IMR-90 (cell line): ENCODE data around the gene CCNJL. TPM values are rescaled to one million over a fixed set of nuclear protein-coding genes. Genes with fewer than 3 reads are reported as not detected.

ENCODE experiments used
- ATAC-seq: fragments of 200-7000 bp; cut with Tn5 transposase; 2 replicates; pipeline ENCODE4 v1.9.1; 2020; ENCODE audit warnings: low read depth, mild to moderate bottlenecking, moderate library complexity
- BruUV-seq: library from RNA; stranded (reverse); fragments of 400-500 nt; replicated peaks from 2 replicates; lab custom pipeline; 2021; lab: Mats Ljungman, UMichigan
- CTCF ChIA-PET: fragments of 300-600 bp; formaldehyde crosslinking; extraction: SDS; loops from one replicate; lab custom pipeline; 2021; ENCODE audit warnings: antibody characterized with exemption; lab: Yijun Ruan, JAX
- POLR2A ChIA-PET: fragments of 300-600 bp; sonication (Branson Sonifier 250); formaldehyde crosslinking; loops from one replicate; lab custom pipeline; 2022; ENCODE audit warnings: antibody characterized with exemption; ENCODE audit not compliant: unreplicated experiment; lab: Charles Lee
- DNase-seq: peaks from one replicate; pipeline ENCODE4 v3.0.0; 2013
- H2AFZ ChIP-seq: replicated peaks from 2 replicates; pipeline ENCODE3; 2013; ENCODE audit warnings: low read length, mild to moderate bottlenecking; ENCODE audit not compliant: poor library complexity
- H2AK5ac ChIP-seq: 2 replicates; pipeline ENCODE4 v1.6.1; 2013; ENCODE audit warnings: low read depth, low read length, inconsistent platforms
- H2AK9ac ChIP-seq: replicated peaks from 2 replicates; pipeline ENCODE3; 2013; ENCODE audit warnings: mild to moderate bottlenecking, low read depth, low read length, moderate library complexity; ENCODE audit not compliant: poor library complexity
- H2BK120ac ChIP-seq: 2 replicates; pipeline ENCODE4 v1.6.1; 2013; ENCODE audit warnings: low read depth, low read length, inconsistent platforms
- H2BK15ac ChIP-seq: 3 replicates; pipeline ENCODE4 v1.6.1; 2013; ENCODE audit warnings: low read depth, low read length, inconsistent platforms
- H2BK20ac ChIP-seq: 2 replicates; pipeline ENCODE4 v1.6.1; 2013; ENCODE audit warnings: low read depth, mild to moderate bottlenecking, inconsistent platforms, low read length, moderate library complexity
- H2BK5ac ChIP-seq: 2 replicates; pipeline ENCODE4 v1.6.1; 2013; ENCODE audit warnings: mild to moderate bottlenecking, low read depth, low read length, inconsistent platforms; ENCODE audit not compliant: poor library complexity, severe bottlenecking
- H3K14ac ChIP-seq: replicated peaks from 2 replicates; pipeline ENCODE4 v1.6.1; 2013; ENCODE audit warnings: low read depth, low read length, inconsistent platforms
- H3K18ac ChIP-seq: 2 replicates; pipeline ENCODE4 v1.6.1; 2013; ENCODE audit warnings: low read depth, low read length, control low read depth
- H3K23ac ChIP-seq: 2 replicates; pipeline ENCODE4 v1.6.1; 2013; ENCODE audit warnings: low read depth, low read length, inconsistent platforms
- H3K27ac ChIP-seq: 2 replicates; pipeline ENCODE4 v1.5.1; 2013; ENCODE audit warnings: mild to moderate bottlenecking, control low read depth, low read length; ENCODE audit not compliant: insufficient read depth
- H3K27me3 ChIP-seq: 2 replicates; pipeline ENCODE4 v1.6.1; 2013; ENCODE audit warnings: low read length; ENCODE audit not compliant: control insufficient read depth, insufficient read depth
- H3K36me3 ChIP-seq: 2 replicates; pipeline ENCODE4 v1.6.1; 2013; ENCODE audit warnings: low read length, mixed read lengths; ENCODE audit not compliant: control insufficient read depth, insufficient read depth
- H3K4ac ChIP-seq: 2 replicates; pipeline ENCODE4 v1.6.1; 2013; ENCODE audit warnings: low read depth, low read length, inconsistent platforms
- H3K4me1 ChIP-seq: 2 replicates; pipeline ENCODE4 v1.6.1; 2013; ENCODE audit warnings: low read length, mixed read lengths; ENCODE audit not compliant: control insufficient read depth, insufficient read depth
- H3K4me2 ChIP-seq: 2 replicates; pipeline ENCODE4 v1.6.1; 2013; ENCODE audit warnings: low read depth, mild to moderate bottlenecking, control low read depth, low read length, moderate library complexity
- H3K4me3 ChIP-seq: 2 replicates; pipeline ENCODE4 v1.5.1; 2013; ENCODE audit warnings: low read depth, mild to moderate bottlenecking, control low read depth, low read length, moderate library complexity; ENCODE audit not compliant: insufficient read depth
- H3K56ac ChIP-seq: 2 replicates; pipeline ENCODE4 v1.6.1; 2013; ENCODE audit warnings: low read length, inconsistent platforms; ENCODE audit not compliant: insufficient read depth; ENCODE audit errors: extremely low read depth
- H3K79me1 ChIP-seq, 2 experiments: 2 replicates each; pipeline ENCODE4 v1.6.1; 2013; ENCODE audit warnings: low read length in 2 of 2, inconsistent platforms in 1 of 2, low read depth in 1 of 2
- H3K9ac ChIP-seq: 2 replicates; pipeline ENCODE4 v1.6.1; 2013; ENCODE audit warnings: low read depth, low read length, control low read depth
- H3K9me1 ChIP-seq: 2 replicates; pipeline ENCODE4 v1.6.1; 2013; ENCODE audit warnings: low read length, inconsistent platforms; ENCODE audit not compliant: insufficient read depth
- H3K9me3 ChIP-seq: 2 replicates; pipeline ENCODE4 v1.6.1; 2013; ENCODE audit warnings: low read length; ENCODE audit not compliant: control insufficient read depth, insufficient read depth
- H4K20me1 ChIP-seq: 2 replicates; pipeline ENCODE4 v1.6.1; 2013; ENCODE audit warnings: low read length, inconsistent platforms; ENCODE audit not compliant: insufficient read depth
- H4K5ac ChIP-seq: 2 replicates; pipeline ENCODE4 v1.6.1; 2013; ENCODE audit warnings: mild to moderate bottlenecking, low read depth, low read length, control low read depth
- H4K8ac ChIP-seq, 2 experiments: 2 replicates each; pipeline ENCODE4 v1.6.1; 2013; ENCODE audit warnings: low read depth in 2 of 2, low read length in 2 of 2, control low read depth in 1 of 2, inconsistent platforms in 1 of 2
- H4K91ac ChIP-seq: 2 replicates; pipeline ENCODE4 v1.6.1; 2013; ENCODE audit warnings: low read depth, low read length, inconsistent platforms; ENCODE audit not compliant: insufficient read depth
- BHLHE40 ChIP-seq: fragments of 150-350 bp; IDR thresholded peaks from 2 replicates; pipeline ENCODE4 v1.6.1; 2016; ENCODE audit warnings: mild to moderate bottlenecking, low read depth, low read length
- CEBPB ChIP-seq: IDR thresholded peaks from 2 replicates; pipeline ENCODE4 v1.6.1; 2012; ENCODE audit warnings: low read depth, low read length, improper control_type of control experiment
- CHD1 ChIP-seq: IDR thresholded peaks from 2 replicates; pipeline ENCODE4 v1.6.1; 2012; ENCODE audit warnings: low read depth, low read length, improper control_type of control experiment
- FOS ChIP-seq: fragments of 150-350 bp; IDR thresholded peaks from 2 replicates; pipeline ENCODE4 v1.6.1; 2016; ENCODE audit warnings: low read depth, low read length
- MXI1 ChIP-seq: IDR thresholded peaks from 2 replicates; pipeline ENCODE4 v1.6.1; 2012; ENCODE audit warnings: low read depth, mild to moderate bottlenecking, low read length, moderate library complexity, borderline replicate concordance
- POLR2A ChIP-seq: IDR thresholded peaks from 2 replicates; pipeline ENCODE4 v1.6.1; 2012; ENCODE audit warnings: mild to moderate bottlenecking, low read depth, low read length
- RAD21 ChIP-seq: IDR thresholded peaks from 2 replicates; pipeline ENCODE4 v1.6.1; 2012; ENCODE audit warnings: low read length, improper control_type of control experiment
- RFX5 ChIP-seq: IDR thresholded peaks from 2 replicates; pipeline ENCODE4 v1.8.0; 2012; ENCODE audit warnings: low read depth, mild to moderate bottlenecking, low read length, moderate library complexity
- SMC3 ChIP-seq: fragments of 150-350 bp; IDR thresholded peaks from 2 replicates; pipeline ENCODE4 v1.6.1; 2016; ENCODE audit warnings: low read depth, mild to moderate bottlenecking, antibody characterized with exemption, low read length, moderate library complexity
- WGBS, 2 experiments: methylation state at CpG; one replicate each; pipeline versions ENCODE4 v1.1.5 to v1.1.7; 2013; ENCODE audit warnings: missing lambda C conversion rate in 2 of 2; ENCODE audit not compliant: insufficient read length in 1 of 2; ENCODE audit errors: extremely low coverage in 2 of 2; 5-methylcytosine and 5-hydroxymethylcytosine counted together
- dilution Hi-C: fragments of 300-500 bp; cut with HindIII; formaldehyde crosslinking; loops from one replicate; pipeline ENCODE4 v1.14.3; 2018; ENCODE audit warnings: low sequenced_read_pairs; ENCODE audit not compliant: unreplicated experiment
- in situ Hi-C: fragments of 300-500 bp; cut with MboI; formaldehyde crosslinking; loops from 3 replicates; pipeline ENCODE4 v1.14.3; 2019; ENCODE audit warnings: low sequenced_read_pairs, inconsistent platforms, mixed read lengths
- intact Hi-C: fragments of 100-400 bp; cut with micrococcal nuclease; formaldehyde crosslinking; loops from 2 replicates; pipeline ENCODE4 v1.10.0; 2022
- polyA plus RNA-seq, 3 experiments: library from polyadenylated mRNA; depleted of rRNA; stranded (reverse); fragments of >200 nt; gene quantifications; 2 replicates each; pipeline ENCODE4 v1.2.3, GENCODE V29; 2012; ENCODE audit warnings: low replicate concordance in 1 of 3
- total RNA-seq: library from RNA; depleted of rRNA; stranded (reverse); fragments of >200 nt; gene quantifications from 2 replicates; pipeline ENCODE4 v1.2.3, GENCODE V29; 2012
- TF ChIP-seq, protein P1 (sequence below): conservative IDR thresholded peaks from 2 replicates; pipeline ENCODE4 v1.5.1; 2012; ENCODE audit warnings: mild to moderate bottlenecking, low read depth, low read length, improper control_type of control experiment

The CCNJL gene
- total and polyA plus RNA-seq, 2 of the 4 experiments (the other 2 are of a cell fraction): 2.0 to 3.8 TPM

DNA sequence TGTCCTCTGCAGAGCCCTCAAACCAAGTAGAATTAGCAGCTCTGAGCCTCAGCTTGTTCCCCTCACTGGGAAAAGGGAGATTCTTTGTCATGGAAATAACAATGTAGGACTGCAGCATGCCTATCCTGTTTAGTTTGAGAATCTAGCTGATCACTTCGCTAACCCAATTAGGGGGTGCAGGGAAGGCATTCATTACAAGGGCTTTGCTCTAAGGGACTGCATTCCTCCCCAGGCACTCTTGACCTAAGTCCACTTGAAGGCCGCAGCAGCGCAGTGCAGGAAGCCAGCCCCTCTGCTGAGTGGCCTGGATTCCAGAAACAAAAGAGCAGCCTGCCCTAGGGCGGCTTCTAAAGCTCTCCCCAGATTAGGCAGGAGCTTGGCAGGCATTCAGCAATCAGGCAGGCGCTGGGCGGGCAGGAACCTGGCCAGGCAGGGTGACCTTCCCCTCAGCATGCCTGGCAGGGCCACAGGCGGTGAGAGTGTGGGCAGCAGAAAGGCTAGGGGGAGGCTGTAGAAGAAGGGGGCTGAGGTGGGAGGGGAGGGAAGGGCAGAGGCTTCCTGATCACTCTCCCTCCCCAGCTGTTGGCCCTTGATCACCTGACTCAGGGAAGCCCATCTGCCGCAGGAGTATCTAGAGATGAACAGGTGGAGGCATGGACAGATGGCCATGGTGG is 24.8 kb downstream of the CCNJL start:
- Histone ChIP-seq H3K9ac (no peak overlapping the region), H3K9me3 (no peaks in the 10 kb centered on the region), H2AK5ac (no peak overlapping the region), H2AK9ac (peak overlapping the region; percentile 25), H4K8ac (no peak overlapping the region), H3K27me3 (no peaks in the 10 kb centered on the region), H3K4me3 (no peak overlapping the region), H2BK20ac (no peak overlapping the region), H2BK15ac (no peak overlapping the region), H3K23ac (no peak overlapping the region), H4K91ac (no peak overlapping the region), H3K4ac (no peak overlapping the region), H2BK120ac (no peak overlapping the region), H3K36me3 (no peaks in the 10 kb centered on the region), H3K4me2 (no peak overlapping the region), H3K27ac (no peak overlapping the region), H2BK5ac (no peak overlapping the region), H2AFZ (peak overlapping the region; percentile 27), H3K14ac (no peak overlapping the region), H3K9me1 (no peaks in the 10 kb centered on the region), H4K5ac (no peak overlapping the region; the same call in 1 of the 2 replicates), H3K4me1 (peaks cover 9% of the 10 kb centered on the region; the same call in 1 of the 2 replicates), H4K20me1 (no peaks in the 10 kb centered on the region), H3K79me1 (peaks cover 13 to 23% of the 10 kb centered on the region in 2 experiments; a peak in 2 of 4 replicates), H3K18ac (no peak overlapping the region), H3K56ac (no peak overlapping the region)
- ChIA-PET CTCF (interaction anchor here (0.6 to 0.7 kb wide), 3 partner anchors 58 to 265 kb away, joined by 3 read pairs; no protein-coding TSS in a partner anchor), POLR2A (no interaction called here)
- intact Hi-C loops (no loop called here), dilution Hi-C loops (no loop called here), in situ Hi-C loops (no loop called here)
- TF ChIP-seq BHLHE40: no peak
- TF ChIP-seq RFX5: no peak
- TF ChIP-seq CEBPB: no peak
- TF ChIP-seq, protein P1, sequence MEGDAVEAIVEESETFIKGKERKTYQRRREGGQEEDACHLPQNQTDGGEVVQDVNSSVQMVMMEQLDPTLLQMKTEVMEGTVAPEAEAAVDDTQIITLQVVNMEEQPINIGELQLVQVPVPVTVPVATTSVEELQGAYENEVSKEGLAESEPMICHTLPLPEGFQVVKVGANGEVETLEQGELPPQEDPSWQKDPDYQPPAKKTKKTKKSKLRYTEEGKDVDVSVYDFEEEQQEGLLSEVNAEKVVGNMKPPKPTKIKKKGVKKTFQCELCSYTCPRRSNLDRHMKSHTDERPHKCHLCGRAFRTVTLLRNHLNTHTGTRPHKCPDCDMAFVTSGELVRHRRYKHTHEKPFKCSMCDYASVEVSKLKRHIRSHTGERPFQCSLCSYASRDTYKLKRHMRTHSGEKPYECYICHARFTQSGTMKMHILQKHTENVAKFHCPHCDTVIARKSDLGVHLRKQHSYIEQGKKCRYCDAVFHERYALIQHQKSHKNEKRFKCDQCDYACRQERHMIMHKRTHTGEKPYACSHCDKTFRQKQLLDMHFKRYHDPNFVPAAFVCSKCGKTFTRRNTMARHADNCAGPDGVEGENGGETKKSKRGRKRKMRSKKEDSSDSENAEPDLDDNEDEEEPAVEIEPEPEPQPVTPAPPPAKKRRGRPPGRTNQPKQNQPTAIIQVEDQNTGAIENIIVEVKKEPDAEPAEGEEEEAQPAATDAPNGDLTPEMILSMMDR: no peak
- no peak for TF ChIP-seq RAD21
- no peak for TF ChIP-seq CHD1
- no peak for TF ChIP-seq MXI1
- TF ChIP-seq POLR2A: no peak
- TF ChIP-seq FOS: no peak
- no peak for TF ChIP-seq SMC3
- ATAC-seq (peak; percentile 56), DNase-seq (no peak)
- no TSS peak for BruUV-seq
- 54% methylated on average over 2 of the region's 8 CpGs; no CpG with 5 or more reads in 1 of the 2 experiments for WGBS, 2 experiments
